Ectodermal cell (in vitro differentiated cells): ENCODE data around the gene TTC5. TPM values are rescaled to one million over a fixed set of nuclear protein-coding genes. Genes with fewer than 3 reads are reported as not detected.

Experiments used
- H3K27ac ChIP-seq: 2 replicates; pipeline ENCODE4 v1.7.0; 2013; ENCODE audit warnings: mild to moderate bottlenecking, low read depth, low read length; ENCODE audit not compliant: insufficient read depth, poor library complexity, severe bottlenecking
- H3K27me3 ChIP-seq: 2 replicates; pipeline ENCODE4 v1.7.0; 2013; ENCODE audit warnings: mild to moderate bottlenecking, low read length; ENCODE audit not compliant: insufficient read depth, control insufficient read depth, poor library complexity, severe bottlenecking
- H3K36me3 ChIP-seq: one replicate; pipeline ENCODE4 v1.7.0; 2013; ENCODE audit warnings: low read length; ENCODE audit not compliant: control insufficient read depth, insufficient read depth
- H3K4me1 ChIP-seq: one replicate; pipeline ENCODE4 v1.7.0; 2013; ENCODE audit warnings: low read length; ENCODE audit not compliant: control insufficient read depth, insufficient read depth
- H3K4me3 ChIP-seq: 2 replicates; pipeline ENCODE4 v1.7.0; 2013; ENCODE audit warnings: low read depth, low read length, control low read depth; ENCODE audit not compliant: insufficient read depth
- H3K9me3 ChIP-seq: 2 replicates; pipeline ENCODE4 v1.7.0; 2013; ENCODE audit warnings: mild to moderate bottlenecking, low read length, moderate library complexity; ENCODE audit not compliant: control insufficient read depth
- WGBS, 2 experiments: methylation state at CpG; one replicate each; pipeline ENCODE4 v1.1.7; 2013; ENCODE audit warnings: missing lambda C conversion rate in 2 of 2; 5-methylcytosine and 5-hydroxymethylcytosine counted together
- polyA plus RNA-seq, 4 experiments: library from polyadenylated mRNA; stranded (reverse); fragments of 50-300 nt; gene quantifications; one replicate each; pipeline ENCODE4 v1.2.3, GENCODE V29; 2013

The TTC5 gene, protein sequence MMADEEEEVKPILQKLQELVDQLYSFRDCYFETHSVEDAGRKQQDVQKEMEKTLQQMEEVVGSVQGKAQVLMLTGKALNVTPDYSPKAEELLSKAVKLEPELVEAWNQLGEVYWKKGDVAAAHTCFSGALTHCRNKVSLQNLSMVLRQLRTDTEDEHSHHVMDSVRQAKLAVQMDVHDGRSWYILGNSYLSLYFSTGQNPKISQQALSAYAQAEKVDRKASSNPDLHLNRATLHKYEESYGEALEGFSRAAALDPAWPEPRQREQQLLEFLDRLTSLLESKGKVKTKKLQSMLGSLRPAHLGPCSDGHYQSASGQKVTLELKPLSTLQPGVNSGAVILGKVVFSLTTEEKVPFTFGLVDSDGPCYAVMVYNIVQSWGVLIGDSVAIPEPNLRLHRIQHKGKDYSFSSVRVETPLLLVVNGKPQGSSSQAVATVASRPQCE
- 17.6 TPM for polyA plus RNA-seq (2013, experiment 1 of 4)
- 20.4 TPM for polyA plus RNA-seq (2013, experiment 2 of 4)
- 12.5 TPM for polyA plus RNA-seq (2013, experiment 3 of 4)
- polyA plus RNA-seq (2013, experiment 4 of 4) = 13.5 TPM

DNA sequence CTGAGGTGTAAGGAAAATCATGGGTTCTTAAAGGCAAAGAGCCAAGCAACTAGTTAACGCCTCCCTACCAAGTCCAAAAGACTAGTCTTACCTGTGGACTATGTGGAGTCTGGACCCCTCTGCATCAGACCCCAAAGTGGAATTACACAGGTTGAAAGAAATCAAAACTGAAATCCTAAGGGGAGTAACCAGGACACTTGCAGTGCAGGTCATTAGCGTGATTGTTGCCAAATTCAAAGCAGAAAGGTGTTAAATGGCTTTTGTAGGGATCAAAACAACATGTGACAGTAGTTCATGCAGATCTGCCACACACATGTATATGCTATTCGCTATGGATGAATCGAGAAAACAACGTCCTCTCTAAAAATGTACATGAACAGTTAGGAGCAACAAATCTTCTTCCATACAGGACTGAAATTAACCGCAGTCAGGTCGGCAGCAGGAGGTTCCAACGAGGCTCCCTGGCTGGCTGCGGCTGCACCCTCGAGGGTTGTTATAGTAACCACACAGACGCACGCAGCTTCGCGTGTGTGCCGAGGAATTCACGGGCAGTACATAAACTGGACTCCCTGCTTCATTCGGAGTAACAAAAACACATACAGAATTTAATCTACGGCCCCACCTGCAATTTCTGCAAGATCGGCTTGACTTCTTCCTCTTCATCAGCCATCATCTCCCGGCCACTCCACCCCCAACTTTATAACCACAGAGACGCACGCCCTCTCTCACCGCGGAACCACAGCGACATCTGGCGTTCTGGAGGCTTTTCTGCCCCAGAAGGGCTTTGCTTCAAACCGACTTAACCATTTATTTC, at the start of gene TTC5:
TTC5 (minus strand) TSS at position 687 of the 814 bp plus-strand sequence; CDS start at position 673, 14 bp downstream.
- peaks cover 5% of the 10 kb centered on the region for H3K36me3 ChIP-seq
- no peaks in the 10 kb centered on the region for H3K4me1 ChIP-seq
- H3K27ac ChIP-seq = no peak within 1 kb of the TSS
- H3K4me3 ChIP-seq = peak within 1 kb of the TSS; percentile 80
- no peaks in the 10 kb centered on the region for H3K27me3 ChIP-seq
- WGBS, 2 experiments = 1 to 2% methylated on average over 27 of the region's 27 CpGs
- no peaks in the 10 kb centered on the region for H3K9me3 ChIP-seq

DNA sequence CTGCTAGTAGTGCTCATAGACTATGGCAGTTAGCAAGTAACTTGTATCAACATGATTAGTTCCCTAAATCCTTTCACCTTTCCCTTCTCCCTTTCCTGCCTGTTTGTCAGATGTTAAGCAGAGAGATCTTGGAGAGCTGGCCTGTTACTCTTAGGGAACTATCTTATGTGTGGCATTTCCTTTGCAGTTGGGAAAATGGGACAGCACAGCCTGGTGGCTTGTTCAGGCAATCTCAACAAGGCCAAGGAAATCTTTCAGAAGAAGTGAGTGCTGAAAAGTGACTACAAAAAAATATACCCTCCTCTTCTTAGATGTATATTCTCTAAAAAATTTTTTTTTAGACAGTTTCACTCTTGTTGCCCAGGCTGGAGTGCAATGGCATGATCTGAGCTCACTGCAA, 45.1 kb upstream of the TTC5 start:
- Histone ChIP-seq H3K27me3 (no peaks in the 10 kb centered on the region), H3K27ac (no peak overlapping the region), H3K9me3 (no peaks in the 10 kb centered on the region), H3K36me3 (peaks cover 66% of the 10 kb centered on the region), H3K4me3 (no peak overlapping the region), H3K4me1 (no peaks in the 10 kb centered on the region)

DNA sequence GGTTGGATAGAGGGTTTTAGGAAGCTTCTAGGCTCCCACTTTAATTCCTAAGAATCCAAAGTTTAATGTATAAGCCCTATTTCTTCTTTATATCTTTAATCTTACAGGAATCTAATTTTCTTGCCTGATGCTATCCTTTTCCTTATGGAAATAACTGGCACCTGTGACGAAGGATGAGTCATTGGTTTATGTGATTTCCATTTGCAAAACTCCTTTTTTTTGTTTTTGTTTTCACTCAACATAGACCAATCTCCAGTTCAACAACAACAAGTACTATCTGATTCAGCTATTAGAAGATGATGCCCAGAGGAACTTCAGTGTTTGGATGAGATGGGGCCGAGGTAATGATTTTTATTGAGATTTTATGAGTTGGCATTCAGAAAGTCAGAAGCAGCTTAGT, 44.5 kb upstream of the TTC5 start:
- Histone ChIP-seq H3K27ac (no peak overlapping the region), H3K9me3 (no peaks in the 10 kb centered on the region), H3K4me1 (no peaks in the 10 kb centered on the region), H3K36me3 (peaks cover 67% of the 10 kb centered on the region), H3K4me3 (no peak overlapping the region), H3K27me3 (no peaks in the 10 kb centered on the region)
- 88 to 99% methylated on average over 2 of the region's 2 CpGs for WGBS, 2 experiments

DNA sequence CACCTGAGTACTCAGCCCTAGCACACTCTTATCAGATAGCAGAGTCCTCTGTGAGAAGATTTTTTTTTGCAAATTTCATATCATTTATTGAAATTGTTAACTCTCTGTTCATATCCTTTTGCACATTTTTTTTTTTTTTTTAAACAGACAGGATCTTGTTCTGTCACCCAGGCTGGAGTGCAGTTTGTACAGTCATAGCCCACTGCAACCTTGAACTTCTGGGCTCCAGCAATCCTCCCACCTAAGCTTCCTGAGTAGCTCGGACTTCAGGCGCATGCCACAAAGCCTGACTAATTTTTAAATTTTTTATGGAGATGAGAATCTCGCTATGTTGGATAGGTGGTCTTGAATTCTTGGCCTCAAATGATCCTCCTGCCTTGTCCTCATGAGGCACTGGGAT, 42.0 kb upstream of the TTC5 start:
- 91 to 98% methylated on average over 3 of the region's 3 CpGs for WGBS, 2 experiments
- Histone ChIP-seq H3K36me3 (peaks cover 47% of the 10 kb centered on the region), H3K4me1 (no peaks in the 10 kb centered on the region), H3K4me3 (no peak overlapping the region), H3K27ac (no peak overlapping the region), H3K9me3 (no peaks in the 10 kb centered on the region), H3K27me3 (no peaks in the 10 kb centered on the region)

DNA sequence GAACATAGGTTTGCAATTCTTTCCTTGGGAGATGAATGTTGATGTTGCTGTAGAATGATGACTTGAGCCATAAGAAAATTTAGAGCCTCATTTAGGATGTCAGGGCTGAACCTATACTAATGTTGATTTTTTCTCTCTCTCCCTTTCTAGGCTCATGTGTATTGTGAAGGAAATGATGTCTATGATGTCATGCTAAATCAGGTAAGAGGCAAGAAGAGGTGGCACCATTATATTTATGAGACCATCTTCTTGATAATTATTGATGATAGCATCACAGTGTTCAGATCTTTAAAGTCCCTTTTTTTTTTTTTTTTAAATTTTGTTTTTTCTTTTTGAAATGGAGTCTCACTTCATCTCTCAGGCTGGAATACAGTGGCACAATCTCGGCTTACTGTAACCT, 41.0 kb upstream of the TTC5 start:
- Histone ChIP-seq H3K4me3 (no peak overlapping the region), H3K4me1 (no peaks in the 10 kb centered on the region), H3K27me3 (no peaks in the 10 kb centered on the region), H3K36me3 (peaks cover 39% of the 10 kb centered on the region), H3K27ac (no peak overlapping the region), H3K9me3 (no peaks in the 10 kb centered on the region)
- WGBS, 2 experiments = 88 to 98% methylated on average over 1 of the region's 1 CpG

DNA sequence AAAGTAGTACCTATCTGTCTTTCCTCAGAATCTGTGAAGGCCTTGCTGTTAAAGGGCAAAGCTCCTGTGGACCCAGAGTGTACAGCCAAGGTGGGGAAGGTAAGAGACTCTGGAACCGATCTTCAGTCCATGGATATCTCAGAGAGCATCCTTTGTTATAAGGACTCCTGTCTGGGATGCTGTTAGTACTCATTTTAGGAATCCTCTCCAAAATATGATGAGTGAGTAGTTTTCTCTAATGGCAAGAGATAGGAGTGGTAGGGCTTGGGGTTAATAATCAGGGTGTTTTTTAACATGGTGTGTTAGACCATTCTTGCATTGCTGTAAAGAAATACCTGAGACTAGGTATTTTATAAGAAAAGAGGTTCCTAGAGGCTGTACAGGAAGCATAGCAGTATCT, 39.6 kb upstream of the TTC5 start:
- Histone ChIP-seq H3K27me3 (no peaks in the 10 kb centered on the region), H3K27ac (no peak overlapping the region), H3K36me3 (peaks cover 31% of the 10 kb centered on the region), H3K4me3 (no peak overlapping the region), H3K4me1 (no peaks in the 10 kb centered on the region), H3K9me3 (no peaks in the 10 kb centered on the region)
- WGBS, 2 experiments = 100% methylated on average over 1 of the region's 1 CpG

DNA sequence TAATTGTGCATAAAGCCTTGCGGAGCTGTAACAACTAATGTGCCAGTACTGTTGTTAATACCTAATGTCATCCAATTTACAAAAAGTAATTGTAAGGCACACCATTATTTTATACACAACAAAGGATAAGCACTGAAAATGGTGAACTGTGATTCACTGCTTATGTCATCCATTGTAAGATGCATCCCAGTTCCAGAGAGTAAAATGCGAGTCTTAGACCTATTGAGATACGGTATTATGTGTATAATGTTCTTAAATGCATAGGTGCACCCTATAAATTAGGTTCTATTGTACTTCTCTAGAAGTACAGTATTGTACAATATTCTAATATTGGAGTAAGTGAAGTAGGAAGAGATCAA, 38.1 kb upstream of the TTC5 start:
- Histone ChIP-seq H3K4me3 (peak overlapping the region; percentile 91), H3K36me3 (peaks cover 24% of the 10 kb centered on the region), H3K27me3 (no peaks in the 10 kb centered on the region), H3K9me3 (no peaks in the 10 kb centered on the region), H3K27ac (peak overlapping the region; percentile 61), H3K4me1 (no peaks in the 10 kb centered on the region)
- 8 to 11% methylated on average over 1 to 3 of the region's 3 CpGs for WGBS, 2 experiments

DNA sequence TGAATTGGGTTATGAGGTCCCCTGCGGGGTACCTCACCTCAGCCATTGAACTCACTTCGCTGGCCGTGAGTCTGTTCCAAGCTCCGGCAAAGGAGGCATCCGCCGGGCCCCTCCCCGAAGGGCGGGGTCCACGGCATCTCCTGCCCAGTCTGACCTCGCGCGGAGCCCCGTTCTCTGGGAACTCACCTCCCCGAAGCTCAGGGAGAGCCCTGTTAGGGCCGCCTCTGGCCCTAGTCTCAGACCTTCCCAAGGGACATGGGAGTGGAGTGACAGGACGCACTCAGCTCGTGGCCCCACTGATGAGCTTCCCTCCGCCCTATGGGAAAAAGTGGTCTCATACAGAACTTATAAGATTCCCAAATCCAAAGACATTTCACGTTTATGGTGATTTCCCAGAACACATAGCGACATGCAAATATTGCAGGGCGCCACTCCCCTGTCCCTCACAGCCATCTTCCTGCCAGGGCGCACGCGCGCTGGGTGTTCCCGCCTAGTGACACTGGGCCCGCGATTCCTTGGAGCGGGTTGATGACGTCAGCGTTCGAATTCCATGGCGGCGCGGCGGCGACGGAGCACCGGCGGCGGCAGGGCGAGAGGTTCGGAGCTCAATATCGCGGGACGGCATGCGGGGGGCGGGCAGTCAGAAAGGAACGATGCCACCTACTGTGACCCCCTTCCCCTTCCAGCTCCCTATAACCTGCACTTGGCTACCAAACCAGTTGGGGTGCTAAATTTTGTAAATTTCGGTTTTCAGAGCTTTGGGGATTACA, 37.5 kb upstream of the TTC5 start, which contains the start of gene PARP2:
PARP2 (plus strand) TSS at position 544 of the 770 bp plus-strand sequence; CDS start at position 551, 7 bp downstream.
- H3K4me3 ChIP-seq = peak within 1 kb of the TSS; percentile 91
- no peaks in the 10 kb centered on the region for H3K9me3 ChIP-seq
- no peaks in the 10 kb centered on the region for H3K4me1 ChIP-seq
- peak within 1 kb of the TSS; percentile 91 for H3K27ac ChIP-seq
- 0% methylated on average over 49 to 50 of the region's 50 CpGs for WGBS, 2 experiments
- no peaks in the 10 kb centered on the region for H3K27me3 ChIP-seq
- H3K36me3 ChIP-seq = peaks cover 22% of the 10 kb centered on the region

DNA sequence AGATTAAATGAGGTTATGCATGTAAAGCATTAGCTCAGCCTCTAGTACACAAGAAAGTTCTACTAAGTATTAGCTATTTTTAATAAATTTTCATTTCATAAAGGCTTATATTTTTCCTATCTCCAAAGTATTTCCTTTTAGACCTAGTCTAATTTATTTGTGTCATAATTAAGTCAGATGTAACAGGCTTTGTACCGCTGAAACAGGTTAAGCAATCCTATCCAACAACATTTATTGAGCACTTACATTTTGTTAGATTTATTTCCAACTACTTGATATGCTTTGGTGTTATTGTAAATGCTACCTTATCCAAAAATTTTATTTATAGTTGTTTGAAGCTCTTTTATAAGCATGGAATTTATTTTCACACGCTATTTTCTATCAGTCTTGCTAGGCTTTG, 35.9 kb upstream of the TTC5 start:
- WGBS, 2 experiments = 80% methylated on average over 1 of the region's 2 CpGs; no CpG with 5 or more reads in 1 of the 2 experiments
- Histone ChIP-seq H3K27me3 (no peaks in the 10 kb centered on the region), H3K4me1 (no peaks in the 10 kb centered on the region), H3K4me3 (peak overlapping the region; percentile 47), H3K27ac (no peak overlapping the region), H3K36me3 (peaks cover 14% of the 10 kb centered on the region), H3K9me3 (no peaks in the 10 kb centered on the region)
